K562 (cell line): ENCODE results near the gene DNAJB4. TPM values are rescaled to one million over a fixed set of nuclear protein-coding genes. Genes with fewer than 3 reads are reported as not detected.

Source experiments
- ATAC-seq: fragments of 200-7000 bp; cut with Tn5 transposase; 3 replicates; pipeline ENCODE4 v1.9.1; 2020; ENCODE audit warnings: moderate library complexity
- BruUV-seq: library from RNA; stranded (reverse); fragments of 400-500 nt; replicated peaks from 2 replicates; lab custom pipeline; 2021; lab: Mats Ljungman, UMichigan
- CTCF ChIA-PET: fragments of 300-600 bp; formaldehyde crosslinking; extraction: SDS; loops from one replicate; lab custom pipeline; 2021; ENCODE audit warnings: low intra/inter-chr PET ratio; lab: Yijun Ruan, JAX
- POLR2A ChIA-PET: fragments of 300-600, 350-650 bp; sonication (Branson Sonifier 250); formaldehyde crosslinking; extraction: SDS; loops from one replicate; lab custom pipeline; 2021; ENCODE audit warnings: antibody characterized with exemption, inconsistent platforms; lab: Yijun Ruan, JAX
- DNase-seq, 4 experiments: peaks; one replicate each; pipeline versions ENCODE4 v3.0.0 to v3.0.0-alpha.2; 2011 to 2018; ENCODE audit warnings: low spot score in 3 of 4, mixed read lengths in 3 of 4; ENCODE audit errors: extremely low read depth in 1 of 4
- FAIRE-seq: peaks from 2 replicates; lab custom pipeline; 2011; peaks lifted over from hg19 to GRCh38; lab: Jason Lieb, UNC
- H2AFZ ChIP-seq: 2 replicates; pipeline ENCODE4 v1.6.0; 2011; ENCODE audit warnings: low read depth, low read length, control low read depth, inconsistent platforms
- H3K27ac ChIP-seq: fragments of 200-600 bp; 3 replicates; pipeline ENCODE4 v1.8.0; 2011; ENCODE audit warnings: low read depth, mild to moderate bottlenecking, control low read depth, inconsistent platforms, low read length, moderate library complexity, mixed read lengths; ENCODE audit errors: extremely low read depth
- H3K27me3 ChIP-seq, 2 experiments: fragments of 300-600 bp in 1 of 2; 2 replicates in 1 of 2; 3 replicates in 1 of 2; pipeline versions ENCODE4 v1.6.0 to v1.8.0; 2011; ENCODE audit warnings: inconsistent platforms in 2 of 2, low read length in 2 of 2, mild to moderate bottlenecking in 1 of 2, mixed read lengths in 1 of 2, moderate library complexity in 1 of 2; ENCODE audit not compliant: control insufficient read depth in 2 of 2, insufficient read depth in 2 of 2
- H3K36me3 ChIP-seq: fragments of 300-600 bp; 3 replicates; pipeline ENCODE4 v1.8.0; 2011; ENCODE audit warnings: mild to moderate bottlenecking, low read length, inconsistent platforms; ENCODE audit not compliant: control insufficient read depth, insufficient read depth
- H3K4me1 ChIP-seq, 2 experiments: fragments of 200-600 bp in 1 of 2; replicated peaks in 1 of 2; 2 replicates in 1 of 2; 3 replicates in 1 of 2; pipeline versions ENCODE4 v1.5.1 to v1.8.0; 2011; ENCODE audit warnings: inconsistent platforms in 2 of 2, low read length in 2 of 2, mild to moderate bottlenecking in 1 of 2, mixed read lengths in 1 of 2, moderate library complexity in 1 of 2; ENCODE audit not compliant: control insufficient read depth in 2 of 2, insufficient read depth in 2 of 2
- H3K4me2 ChIP-seq: 2 replicates; pipeline ENCODE4 v1.6.1; 2011; ENCODE audit warnings: low read length, control low read depth, inconsistent platforms, mixed read lengths; ENCODE audit not compliant: insufficient read depth
- H3K4me3 ChIP-seq: fragments of 200-600 bp; sonication (generic), shearing (Covaris generic); 2 replicates; pipeline ENCODE4 v1.5.1; 2016; ENCODE audit warnings: control low read depth, inconsistent platforms
- H3K79me2 ChIP-seq: fragments of 200-600 bp; 3 replicates; pipeline ENCODE4 v1.8.0; 2011; ENCODE audit warnings: low read length, inconsistent platforms; ENCODE audit not compliant: control insufficient read depth, insufficient read depth
- H3K9ac ChIP-seq, 2 experiments: 2 replicates each; pipeline versions ENCODE4 v1.6.0 to v1.6.1; 2011; ENCODE audit warnings: low read depth in 2 of 2, low read length in 2 of 2, control low read depth in 1 of 2, inconsistent platforms in 1 of 2, mild to moderate bottlenecking in 1 of 2, mixed read lengths in 1 of 2; ENCODE audit not compliant: insufficient read depth in 1 of 2
- H3K9me1 ChIP-seq: one replicate; pipeline ENCODE4 v1.6.0; 2011; ENCODE audit warnings: inconsistent platforms, mild to moderate bottlenecking, low read length, moderate library complexity; ENCODE audit not compliant: control insufficient read depth, insufficient read depth
- H3K9me3 ChIP-seq: replicated peaks from 2 replicates; pipeline ENCODE4 v1.5.1; 2011; ENCODE audit warnings: low read depth, low read length, inconsistent platforms; ENCODE audit not compliant: control insufficient read depth, insufficient read depth
- H4K20me1 ChIP-seq: replicated peaks from 2 replicates; pipeline ENCODE4 v1.6.1; 2011; ENCODE audit warnings: low read length, inconsistent platforms, mixed read lengths; ENCODE audit not compliant: control insufficient read depth, insufficient read depth
- CSDE1 ChIP-seq, 2 experiments: fragments of 450-650 bp; IDR thresholded peaks; 2 replicates each; pipeline ENCODE4 v1.6.1; 2016; ENCODE audit warnings: mild to moderate bottlenecking in 1 of 2
- CUX1 ChIP-seq: fragments of 200-800 bp; sonication (Bioruptor generic); IDR thresholded peaks from 2 replicates; pipeline ENCODE4 v1.6.1; 2016; ENCODE audit warnings: missing genetic modification characterization, missing compliant biosample characterization
- GATAD2A ChIP-seq: fragments of 450-650 bp; IDR thresholded peaks from 2 replicates; pipeline ENCODE4 v1.6.1; 2017
- GMEB1 ChIP-seq: fragments of 250-450 bp; sonication (Bioruptor Pico); IDR thresholded peaks from 2 replicates; pipeline ENCODE4 v1.4.0; 2020; ENCODE audit warnings: mild to moderate bottlenecking
- HNRNPUL1 ChIP-seq: fragments of 200-400 bp; formaldehyde crosslinking; IDR thresholded peaks from 2 replicates; pipeline ENCODE4 v1.6.1; 2017; ENCODE audit warnings: low read length
- KLF1 ChIP-seq: fragments of 450-650 bp; IDR thresholded peaks from 2 replicates; pipeline ENCODE4 v1.6.1; 2016; ENCODE audit warnings: missing genetic modification characterization, missing compliant biosample characterization
- MNT ChIP-seq, 2 experiments: fragments of 450-650 bp; conservative IDR thresholded peaks; 2 replicates each; pipeline ENCODE4 v1.6.1; 2017; ENCODE audit warnings: mild to moderate bottlenecking in 2 of 2, moderate library complexity in 2 of 2
- NR1H2 ChIP-seq: sonication (generic); formaldehyde crosslinking; IDR thresholded peaks from 2 replicates; pipeline ENCODE4 v1.4.0; 2020; ENCODE audit warnings: mild to moderate bottlenecking, missing genetic modification reagents
- NRF1 ChIP-seq, 2 experiments: fragments of 450-650 bp; IDR thresholded peaks in 1 of 2; conservative IDR thresholded peaks in 1 of 2; 2 replicates each; pipeline ENCODE4 v1.6.1; 2014; ENCODE audit warnings: mild to moderate bottlenecking in 2 of 2
- TBL1XR1 ChIP-seq, 2 experiments: IDR thresholded peaks; 2 replicates each; pipeline ENCODE4 v1.6.1; 2012; ENCODE audit warnings: improper control_type of control experiment in 2 of 2, low read length in 2 of 2, mild to moderate bottlenecking in 1 of 2
- TEAD4 ChIP-seq, 2 experiments: sonication (generic) in 1 of 2; formaldehyde crosslinking in 1 of 2; IDR thresholded peaks; 2 replicates each; pipeline versions ENCODE4 v1.6.1 to v1.8.0; 2012 to 2022; ENCODE audit warnings: borderline replicate concordance in 1 of 2, inconsistent platforms in 1 of 2, low read length in 1 of 2, mild to moderate bottlenecking in 1 of 2, missing genetic modification reagents in 1 of 2
- ZFX ChIP-seq: sonication (generic); formaldehyde crosslinking; IDR thresholded peaks from 2 replicates; pipeline ENCODE4 v1.8.0; 2022; ENCODE audit warnings: mild to moderate bottlenecking, missing genetic modification reagents, moderate library complexity
- WGBS: fragments of 100-300 bp; shearing (Covaris generic); methylation state at CpG from one replicate; pipeline ENCODE4 v1.1.6; 2016; ENCODE audit warnings: low coverage, mixed read lengths; ENCODE audit not compliant: insufficient coverage; ENCODE audit errors: missing lambda C conversion rate; 5-methylcytosine and 5-hydroxymethylcytosine counted together
- in situ Hi-C: fragments of 300-500 bp; cut with MboI; formaldehyde crosslinking; loops from 4 replicates; pipeline ENCODE4 v1.15.0; 2018; ENCODE audit warnings: inconsistent platforms, mixed read lengths
- intact Hi-C: fragments of 100-400 bp; cut with micrococcal nuclease; formaldehyde crosslinking; loops from 2 replicates; pipeline ENCODE4 v1.14.2; 2022
- polyA plus RNA-seq, 8 experiments: library from polyadenylated mRNA; depleted of rRNA in 4 of 8; stranded (reverse) in 5 of 8; unstranded in 3 of 8; fragments of >200 nt; fragmentation: Nextera tagmentation in 2 of 8; fragmentation: Illumina TruSeq in 1 of 8; extraction: Ambion mirVana in 2 of 8; extraction: Trizol in 1 of 8; gene quantifications; 2 replicates each; pipeline versions ENCODE4 v1.2.1 to v1.2.3, GENCODE V29; 2011 to 2014; ENCODE audit warnings: inconsistent platforms in 1 of 8, missing spikeins in 1 of 8
- total RNA-seq, 7 experiments: library from RNA; depleted of rRNA in 6 of 7; stranded (reverse); fragments of >200 nt in 6 of 7; fragmentation: Illumina TruSeq in 2 of 7; extraction: Trizol in 2 of 7; gene quantifications; 2 replicates each; pipeline versions ENCODE4 v1.2.1 to v1.2.3, GENCODE V29; 2011 to 2021; ENCODE audit warnings: low replicate concordance in 1 of 7

The DNAJB4 gene
- total and polyA plus RNA-seq, 9 of the 15 experiments (the other 6 are each of a cell fraction or from before 2014, with no cell fraction given), result 8.5 to 27.7 (median 19.8) TPM

GRCh38 chr1:77975386-77975785, 29.4 kb upstream of the DNAJB4 start:
- Histone ChIP-seq H3K9me1 (no peaks in the 10 kb centered on the region), H2AFZ (no peak overlapping the region), H3K9me3 (no peaks in the 10 kb centered on the region), H3K36me3 (peaks cover 65% of the 10 kb centered on the region), H3K27ac (peak overlapping the region; percentile 11; the same call in 1 of the 3 replicates), H3K4me3 (peak overlapping the region; percentile 67; the same call in 1 of the 2 replicates), H3K27me3 (no peaks in the 10 kb centered on the region), H3K4me2 (peak overlapping the region; percentile 91), H3K9ac (peak overlapping the region in 1 of 2 experiments; percentile 100; a peak in 2 of 4 replicates), H3K4me1 (0 out of 5 replicates have a peak, but pooled peaks cover 0 to 4% of the 10 kb centered on the region in 2 experiments), H3K79me2 (peaks cover 100% of the 10 kb centered on the region), H4K20me1 (peaks cover 27% of the 10 kb centered on the region)
- DNase-seq, result no peak
- in situ Hi-C loops (loop anchor here (5.0 kb wide), 1 partner anchor 137 kb away; no protein-coding TSS in a partner anchor), intact Hi-C loops (loop anchor here (5.0 to 10.0 kb wide), 2 partner anchors 79 to 293 kb away; partner anchors contain the start of gene ZZZ3)
- ATAC-seq, result no peak
- WGBS, result 33% methylated on average over 4 of the region's 4 CpGs
- ChIA-PET CTCF (interaction anchor here (0.6 kb wide), 1 partner anchor 216 kb away, joined by 3 read pairs; the partner anchor contains the start of gene USP33), POLR2A (interaction anchor here (0.6 to 7.9 kb wide), 11 partner anchors 8 to 882 kb away, joined by 3 to 199 read pairs (median 6); partner anchors contain the start of gene DNAJB4)
- BruUV-seq, result no TSS peak
- no peak for FAIRE-seq
- TF ChIP-seq MNT (conservative IDR thresholded peaks at IDR 0.05), result no peak
- TF ChIP-seq KLF1 (tag), result no peak
- no peak for TF ChIP-seq NRF1 (conservative IDR thresholded peaks at IDR 0.05 in 1 of 2, IDR thresholded peaks at IDR 0.05 in 1 of 2)
- no peak for TF ChIP-seq NR1H2
- TF ChIP-seq CUX1 (CRISPR knock-in tag), result no peak
- TF ChIP-seq TEAD4 (IDR thresholded peaks at IDR 0.05; ENCODE audit: low read length), result no peak
- TF ChIP-seq TEAD4 (CRISPR knock-in tag; IDR thresholded peaks at IDR 0.05; ENCODE audit: borderline replicate concordance), result no peak
- TF ChIP-seq GMEB1, result no peak
- no peak for TF ChIP-seq CSDE1 (IDR thresholded peaks at IDR 0.05)
- TF ChIP-seq GATAD2A, result no peak
- no peak for TF ChIP-seq TBL1XR1 (IDR thresholded peaks at IDR 0.05; ENCODE audit: low read length in 2 of 2)
- TF ChIP-seq ZFX, result no peak
- no peak for TF ChIP-seq HNRNPUL1
